GM21526 (cell line): ENCODE results near the gene AIFM3.

Source experiments
- ATAC-seq: cut with Tn5 transposase; IDR thresholded peaks from one replicate; pipeline ENCODE4 v1.9.1; 2021; ENCODE audit warnings: moderate library complexity; ENCODE audit not compliant: unreplicated experiment, low FRiP score

The AIFM3 gene

GRCh38 chr22:21020802-21021429 lies 53.9 kb downstream of the AIFM3 start:
- no peak for ATAC-seq

- ATAC-seq: no peak
Observed at GRCh38 chr22:21022507-21022906, 55.5 kb downstream of the AIFM3 start.

DNA sequence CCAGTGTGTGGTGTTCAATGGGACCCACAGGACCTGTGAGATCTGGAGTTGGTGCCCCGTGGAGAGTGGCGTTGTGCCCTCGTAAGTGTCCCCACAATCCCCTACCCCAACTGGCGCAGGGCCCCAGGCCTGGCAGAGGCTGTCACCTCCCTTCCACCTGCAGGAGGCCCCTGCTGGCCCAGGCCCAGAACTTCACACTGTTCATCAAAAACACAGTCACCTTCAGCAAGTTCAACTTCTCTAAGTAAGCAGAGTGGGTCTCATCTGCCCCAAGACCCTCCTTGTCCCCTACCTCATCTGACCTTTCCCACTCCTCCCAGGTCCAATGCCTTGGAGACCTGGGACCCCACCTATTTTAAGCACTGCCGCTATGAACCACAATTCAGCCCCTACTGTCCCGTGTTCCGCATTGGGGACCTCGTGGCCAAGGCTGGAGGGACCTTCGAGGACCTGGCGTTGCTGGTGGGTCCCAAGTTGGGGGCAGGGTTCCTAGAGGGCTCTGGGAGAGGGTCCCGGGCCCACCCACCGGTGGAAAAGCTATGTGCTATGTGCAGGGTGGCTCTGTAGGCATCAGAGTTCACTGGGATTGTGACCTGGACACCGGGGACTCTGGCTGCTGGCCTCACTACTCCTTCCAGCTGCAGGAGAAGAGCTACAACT lies 56.0 kb downstream of the AIFM3 start:
- ATAC-seq: no peak

GRCh38 chr22:21025266-21025665 lies 58.2 kb downstream of the AIFM3 start:
- ATAC-seq: no peak

GRCh38 chr22:21025763-21026755 lies 59.0 kb downstream of the AIFM3 start:
- ATAC-seq: no peak

GRCh38 chr22:21026783-21027692 lies 60.0 kb downstream of the AIFM3 start:
- no peak for ATAC-seq

DNA sequence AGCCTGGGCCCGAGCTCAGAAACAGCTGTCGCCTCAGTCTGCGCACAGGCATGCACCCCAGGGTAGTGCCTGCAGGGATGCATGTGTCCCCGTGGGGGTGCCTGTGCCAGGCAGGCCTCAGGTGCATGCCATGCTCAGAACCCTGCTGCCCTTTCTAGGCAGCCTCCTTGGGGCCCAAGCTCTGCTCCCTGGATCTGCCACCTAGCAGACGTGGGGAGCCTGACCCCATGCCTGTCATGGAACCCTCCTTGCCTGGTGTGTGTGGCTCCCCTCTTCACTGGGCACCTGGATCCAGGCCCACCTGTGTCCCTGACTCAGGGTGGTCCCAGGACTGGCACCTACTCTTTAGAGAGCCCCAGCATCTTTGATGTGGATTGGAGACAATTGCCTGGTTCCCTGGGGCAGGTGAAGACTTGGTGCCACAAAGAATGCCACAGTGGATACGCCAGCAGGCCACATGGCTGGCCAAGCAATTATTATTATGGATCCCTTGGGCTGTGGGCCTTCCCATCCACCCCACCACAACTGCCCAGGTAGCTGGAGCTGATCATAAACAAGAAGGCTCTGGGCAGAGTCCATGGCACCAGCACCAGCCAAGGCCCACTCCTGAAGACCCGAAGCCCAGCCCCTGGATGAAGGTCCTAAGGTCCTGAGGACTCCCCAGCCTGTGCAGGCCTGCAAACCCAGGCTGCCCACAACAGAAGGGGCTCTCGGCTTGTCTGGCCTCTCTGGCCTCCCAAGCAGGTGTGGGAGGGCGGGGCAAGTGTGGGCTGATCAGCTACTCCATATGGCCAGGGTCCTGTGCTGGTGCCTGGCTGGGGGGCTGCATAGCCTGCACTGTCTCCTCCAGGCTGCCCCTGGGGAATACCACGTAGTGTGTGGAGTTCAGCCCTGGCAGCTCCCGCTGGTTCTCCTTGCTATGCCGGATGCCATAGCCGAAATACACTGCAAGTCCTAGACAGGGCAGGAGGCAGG lies 61.5 kb downstream of the AIFM3 start:
- no peak for ATAC-seq

- ATAC-seq: no peak
Observed at GRCh38 chr22:21029486-21030025, 62.5 kb downstream of the AIFM3 start.

GRCh38 chr22:21030032-21030431 lies 63.0 kb downstream of the AIFM3 start:
- no peak for ATAC-seq
